Stimulated activated CD8-positive, alpha-beta memory T cell treated with anti-CD3 and anti-CD28 coated beads, Interleukin-12 subunit alpha, Interleukin-12 subunit beta, amount 100 ng/mL, for 24 hours (primary cell): ENCODE data around the gene CCDC27.
A peak's percentile ranks its signal among the peaks of the same experiment; 100 is the strongest.

Experiments used
- DNase-seq: peaks from one replicate; pipeline ENCODE4 v3.0.0-alpha.2; 2020; ENCODE audit errors: extremely low read depth

CCDC27 gene

DNA sequence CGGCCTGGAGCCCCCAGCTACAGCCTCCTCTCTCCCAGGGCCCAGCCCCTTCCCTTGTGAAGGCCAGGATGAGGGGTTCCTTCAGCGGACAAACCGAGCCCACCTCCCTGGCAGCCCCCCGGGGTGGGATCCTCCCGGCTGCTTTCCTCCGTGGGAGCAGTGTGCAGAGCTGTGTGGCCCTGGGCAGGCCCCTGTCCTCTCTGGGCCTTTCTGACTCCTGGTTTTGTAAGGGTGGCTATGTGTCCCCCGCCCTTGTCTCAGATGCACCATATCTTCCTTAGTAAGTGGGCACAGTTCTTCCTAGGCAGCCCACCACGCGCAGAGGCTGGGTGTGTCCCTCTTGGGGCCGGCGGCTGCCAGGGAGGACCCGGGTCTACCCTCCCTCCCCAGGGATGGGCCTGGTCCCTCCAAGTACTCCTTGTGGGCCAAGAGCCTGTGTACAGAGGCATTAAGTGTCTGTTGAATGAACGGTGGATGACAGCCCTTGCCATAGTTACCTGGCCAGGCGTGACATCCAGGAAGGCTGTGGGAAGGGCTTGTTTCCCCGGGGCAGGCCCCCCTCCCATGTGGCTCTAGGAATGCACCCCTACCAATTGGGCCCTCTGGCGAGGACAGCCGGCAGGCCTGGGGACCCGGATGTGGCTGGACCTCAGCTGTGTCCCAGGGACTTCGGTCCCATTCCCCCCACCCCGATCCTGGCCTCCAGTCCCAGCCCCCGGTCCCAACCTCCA, 24.1 kb downstream of the CCDC27 start:
- DNase-seq = no peak

DNA sequence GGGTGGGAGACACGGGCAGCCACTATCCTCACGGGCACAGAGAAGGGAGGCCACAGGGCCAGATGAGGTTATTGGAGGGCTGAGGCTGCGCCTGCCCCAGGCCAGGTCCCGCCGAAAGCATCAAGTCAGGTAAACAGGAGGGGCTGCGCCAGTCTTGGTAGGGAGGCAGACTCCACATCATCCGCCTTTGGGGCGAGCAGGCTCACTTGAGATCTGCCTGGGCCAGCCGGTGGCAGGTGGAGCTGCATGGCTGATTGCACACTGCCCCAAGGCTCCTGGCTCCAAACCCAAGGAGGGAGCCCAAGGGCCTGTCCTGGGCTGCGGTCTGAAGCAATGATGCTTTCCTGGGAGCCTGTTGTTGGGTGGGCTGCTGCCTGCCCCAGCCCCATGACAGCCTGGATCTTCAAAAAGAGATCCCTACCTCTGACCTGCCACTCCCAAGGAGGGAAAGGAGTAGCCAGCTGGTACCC, 24.9 kb downstream of the CCDC27 start:
- DNase-seq = no peak

- no peak for DNase-seq
These were observed 25.7 kb downstream of the CCDC27 start for GRCh38 chr1:3777647-3778589.

GRCh38 chr1:3778590-3779264, 26.5 kb downstream of the CCDC27 start:
- no peak for DNase-seq

- no peak for DNase-seq
These were observed 27.1 kb downstream of the CCDC27 start for GRCh38 chr1:3779265-3779911.

- DNase-seq = no peak
These were observed 27.7 kb downstream of the CCDC27 start for GRCh38 chr1:3779912-3780416.

- DNase-seq = no peak
These were observed 28.7 kb downstream of the CCDC27 start for GRCh38 chr1:3780901-3781300.

DNA sequence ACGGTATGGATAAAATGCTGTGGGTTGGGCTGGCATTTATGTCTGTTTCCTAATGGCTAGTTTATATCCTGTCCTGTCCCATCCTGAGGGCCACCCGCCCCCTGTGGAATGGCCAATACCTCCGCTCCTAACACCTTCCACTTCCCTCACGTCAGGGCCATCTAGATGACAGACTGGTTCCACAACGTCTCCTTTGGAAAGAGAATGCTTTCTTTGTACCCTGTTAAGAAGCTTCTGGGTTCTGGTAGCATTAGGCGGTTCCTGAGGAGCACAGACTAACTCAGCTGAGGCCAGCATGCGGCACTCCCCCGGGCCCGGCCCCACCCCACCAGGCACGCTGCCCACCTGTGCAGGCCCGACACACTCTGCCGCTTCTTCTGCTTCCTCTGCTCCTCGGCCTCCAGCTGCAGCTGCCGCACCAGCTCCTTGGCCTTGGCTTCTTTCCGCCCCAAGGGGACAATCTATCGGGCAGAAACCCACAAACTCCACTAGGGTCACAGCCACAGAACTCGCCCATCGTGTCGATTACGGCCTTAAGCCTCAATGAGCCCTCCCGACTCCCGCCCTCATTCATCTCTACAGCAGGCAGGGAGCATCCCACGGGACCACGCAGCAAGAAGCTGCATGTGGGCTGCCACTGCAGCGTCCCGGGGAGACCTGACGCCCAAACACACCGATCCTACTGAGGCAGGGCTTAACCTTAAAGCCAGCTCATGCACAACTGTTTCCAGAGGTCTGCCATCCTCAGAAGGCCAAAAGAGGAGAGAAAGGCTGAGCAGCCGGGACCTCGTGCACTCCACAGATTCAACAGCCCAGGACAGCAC, 31.6 kb downstream of the CCDC27 start:
- DNase-seq = no peak

DNA sequence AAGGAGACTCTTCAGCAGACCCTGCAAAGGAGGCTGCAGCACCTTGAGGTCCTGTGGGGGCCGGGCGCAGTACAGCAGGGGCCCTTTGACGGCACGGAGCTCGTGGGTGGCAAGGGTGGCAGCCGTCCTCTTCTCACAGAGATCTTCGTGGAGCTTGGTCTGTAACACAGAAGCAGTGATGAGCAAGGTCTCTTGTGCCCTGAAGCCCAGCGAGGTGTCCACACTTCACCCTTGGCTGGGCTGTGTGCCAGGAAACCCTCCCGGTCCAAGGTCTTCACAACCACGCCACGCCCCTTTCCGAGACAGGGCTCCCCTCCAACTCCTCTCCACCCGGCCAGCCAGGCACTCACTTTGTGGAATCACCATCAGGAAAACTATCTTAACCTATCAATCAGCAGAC, 32.8 kb downstream of the CCDC27 start:
- no peak for DNase-seq

- DNase-seq = no peak
These were observed 33.4 kb downstream of the CCDC27 start for GRCh38 chr1:3785456-3786157.

- no peak for DNase-seq
These were observed 34.5 kb downstream of the CCDC27 start for GRCh38 chr1:3786468-3787348.

GRCh38 chr1:3787349-3787715, 35.1 kb downstream of the CCDC27 start:
- DNase-seq = peak; percentile 17

GRCh38 chr1:3787745-3788605, 35.7 kb downstream of the CCDC27 start:
- no peak for DNase-seq

DNA sequence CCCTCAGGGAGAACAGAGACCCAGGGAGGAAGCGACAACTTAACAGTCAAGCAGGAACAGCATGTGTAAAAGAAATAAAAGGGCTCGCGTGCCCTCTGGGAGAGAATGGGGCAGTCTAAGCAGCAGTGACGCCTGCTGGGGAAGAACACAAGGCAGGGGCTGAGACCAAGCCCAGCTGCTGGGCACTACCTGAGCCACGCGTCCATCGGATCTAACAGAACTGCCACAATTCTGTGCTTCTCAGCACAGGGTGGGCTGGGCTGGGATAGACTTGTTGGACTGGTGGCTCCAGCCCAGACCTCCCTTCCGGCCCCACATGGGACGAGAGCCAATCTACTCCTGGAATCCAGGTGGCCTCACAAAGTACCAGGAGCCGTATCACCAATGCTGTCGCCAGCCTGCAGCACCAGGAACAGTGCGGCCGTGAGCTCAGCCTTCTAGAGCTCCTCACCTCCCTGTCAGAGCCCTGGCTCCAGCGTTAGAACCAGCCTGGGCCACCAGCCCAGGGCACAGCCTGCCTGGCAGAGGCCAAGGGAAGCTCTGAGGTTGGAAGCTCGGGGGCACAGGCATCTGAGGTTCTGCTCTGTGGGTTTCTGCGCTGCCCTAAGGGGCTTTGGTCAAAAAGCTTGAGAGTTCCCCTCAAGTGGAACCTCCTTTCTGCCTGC, 36.6 kb downstream of the CCDC27 start:
- no peak for DNase-seq

- no peak for DNase-seq
These were observed 37.4 kb downstream of the CCDC27 start for GRCh38 chr1:3789421-3790300.

GRCh38 chr1:3790500-3790923, 38.3 kb downstream of the CCDC27 start:
- DNase-seq = no peak

- no peak for DNase-seq
These were observed 38.7 kb downstream of the CCDC27 start for GRCh38 chr1:3790952-3791351.
